ENCODE results near the gene KLC3.

DNA sequence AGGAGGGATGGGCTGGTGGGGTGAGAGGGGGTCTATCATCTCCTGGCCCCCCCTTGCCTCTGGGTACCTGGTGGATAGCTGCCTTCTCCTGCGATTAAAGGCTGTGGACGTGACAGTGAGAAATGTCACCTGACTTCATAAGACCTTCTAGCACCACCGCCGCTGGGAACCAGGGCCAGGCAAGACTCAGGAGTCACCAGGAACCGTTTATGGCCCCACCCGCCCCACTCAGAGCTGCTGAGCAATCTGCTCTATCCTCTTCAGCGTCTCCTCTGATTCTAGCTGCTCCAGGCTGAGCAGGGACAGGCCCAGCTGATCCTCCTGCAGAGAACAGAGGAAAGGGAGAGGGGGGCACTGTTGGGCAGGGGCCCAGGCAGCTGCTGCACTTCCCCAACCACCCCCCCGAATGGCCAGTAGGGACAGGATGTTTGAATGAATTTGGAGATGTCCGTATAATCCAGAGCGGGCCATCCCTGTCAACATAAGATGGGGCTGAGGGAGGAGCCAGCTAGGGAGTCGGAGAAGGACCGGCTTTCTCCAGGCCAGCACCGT is 10.9 kb downstream of the KLC3 start:
- TF ChIP-seq, protein P1, sequence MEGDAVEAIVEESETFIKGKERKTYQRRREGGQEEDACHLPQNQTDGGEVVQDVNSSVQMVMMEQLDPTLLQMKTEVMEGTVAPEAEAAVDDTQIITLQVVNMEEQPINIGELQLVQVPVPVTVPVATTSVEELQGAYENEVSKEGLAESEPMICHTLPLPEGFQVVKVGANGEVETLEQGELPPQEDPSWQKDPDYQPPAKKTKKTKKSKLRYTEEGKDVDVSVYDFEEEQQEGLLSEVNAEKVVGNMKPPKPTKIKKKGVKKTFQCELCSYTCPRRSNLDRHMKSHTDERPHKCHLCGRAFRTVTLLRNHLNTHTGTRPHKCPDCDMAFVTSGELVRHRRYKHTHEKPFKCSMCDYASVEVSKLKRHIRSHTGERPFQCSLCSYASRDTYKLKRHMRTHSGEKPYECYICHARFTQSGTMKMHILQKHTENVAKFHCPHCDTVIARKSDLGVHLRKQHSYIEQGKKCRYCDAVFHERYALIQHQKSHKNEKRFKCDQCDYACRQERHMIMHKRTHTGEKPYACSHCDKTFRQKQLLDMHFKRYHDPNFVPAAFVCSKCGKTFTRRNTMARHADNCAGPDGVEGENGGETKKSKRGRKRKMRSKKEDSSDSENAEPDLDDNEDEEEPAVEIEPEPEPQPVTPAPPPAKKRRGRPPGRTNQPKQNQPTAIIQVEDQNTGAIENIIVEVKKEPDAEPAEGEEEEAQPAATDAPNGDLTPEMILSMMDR (IDR thresholded peaks at IDR 0.05; ENCODE audit: insufficient read depth, low read length, poor library complexity, severe bottlenecking), result no peak
- no peak for TF ChIP-seq EZH2phosphoT487 (conservative IDR thresholded peaks at IDR 0.05; ENCODE audit: low read length)
